ENCODE measurements around the gene TMEM87B.

TMEM87B gene

GRCh38 chr2:112144966-112145365 lies 89.9 kb downstream of the TMEM87B start:
- Mint-ChIP-seq H3K36me3 (no peaks in the 10 kb centered on the region), H3K4me3 (no peak overlapping the region), H3K27me3 (peaks cover 7% of the 10 kb centered on the region), H3K27ac (no peak overlapping the region), H3K9me3 (no peaks in the 10 kb centered on the region), H3K4me1 (peaks cover 3% of the 10 kb centered on the region)

- H3K4me3 Mint-ChIP-seq, result no peak overlapping the region
- H3K27ac Mint-ChIP-seq, result no peak overlapping the region
- no peaks in the 10 kb centered on the region for H3K36me3 Mint-ChIP-seq
- peaks cover 3% of the 10 kb centered on the region for H3K4me1 Mint-ChIP-seq
- H3K9me3 Mint-ChIP-seq, result no peaks in the 10 kb centered on the region
- no peaks in the 10 kb centered on the region for H3K27me3 Mint-ChIP-seq
Measured at GRCh38 chr2:112147382-112148168, 92.5 kb downstream of the TMEM87B start.

GRCh38 chr2:112148477-112148876 lies 93.4 kb downstream of the TMEM87B start:
- H3K4me1 Mint-ChIP-seq, result peaks cover 6% of the 10 kb centered on the region

GRCh38 chr2:112149194-112149593 lies 94.1 kb downstream of the TMEM87B start:
- Mint-ChIP-seq H3K9me3 (no peaks in the 10 kb centered on the region), H3K27me3 (no peaks in the 10 kb centered on the region), H3K27ac (no peak overlapping the region), H3K36me3 (no peaks in the 10 kb centered on the region), H3K4me1 (peaks cover 8% of the 10 kb centered on the region), H3K4me3 (no peak overlapping the region)

More at GRCh38 chr2:112148477-112148876, 93.4 kb downstream of the TMEM87B start:
- H3K27me3 Mint-ChIP-seq, result no peaks in the 10 kb centered on the region
- H3K4me3 Mint-ChIP-seq, result no peak overlapping the region
- no peak overlapping the region for H3K27ac Mint-ChIP-seq
- no peaks in the 10 kb centered on the region for H3K9me3 Mint-ChIP-seq
- H3K36me3 Mint-ChIP-seq, result no peaks in the 10 kb centered on the region

GRCh38 chr2:112149866-112150435 lies 94.9 kb downstream of the TMEM87B start:
- Mint-ChIP-seq H3K4me3 (no peak overlapping the region), H3K27me3 (no peaks in the 10 kb centered on the region), H3K36me3 (no peaks in the 10 kb centered on the region), H3K4me1 (peaks cover 16% of the 10 kb centered on the region), H3K9me3 (no peaks in the 10 kb centered on the region), H3K27ac (no peak overlapping the region)

- H3K27ac Mint-ChIP-seq, result no peak overlapping the region
- peaks cover 21% of the 10 kb centered on the region for H3K4me1 Mint-ChIP-seq
- H3K36me3 Mint-ChIP-seq, result no peaks in the 10 kb centered on the region
- no peak overlapping the region for H3K4me3 Mint-ChIP-seq
- no peaks in the 10 kb centered on the region for H3K9me3 Mint-ChIP-seq
- no peaks in the 10 kb centered on the region for H3K27me3 Mint-ChIP-seq
Measured at GRCh38 chr2:112150447-112150846, 95.4 kb downstream of the TMEM87B start.

- Mint-ChIP-seq H3K4me1 (peaks cover 25% of the 10 kb centered on the region), H3K4me3 (no peak overlapping the region), H3K27ac (no peak overlapping the region), H3K9me3 (no peaks in the 10 kb centered on the region), H3K27me3 (no peaks in the 10 kb centered on the region), H3K36me3 (no peaks in the 10 kb centered on the region)
Measured at GRCh38 chr2:112150851-112151250, 95.8 kb downstream of the TMEM87B start.

- H3K9me3 Mint-ChIP-seq, result no peaks in the 10 kb centered on the region
- no peak overlapping the region for H3K27ac Mint-ChIP-seq
- H3K27me3 Mint-ChIP-seq, result no peaks in the 10 kb centered on the region
- peaks cover 29% of the 10 kb centered on the region for H3K4me1 Mint-ChIP-seq
- no peaks in the 10 kb centered on the region for H3K36me3 Mint-ChIP-seq
- no peak overlapping the region for H3K4me3 Mint-ChIP-seq
Measured at GRCh38 chr2:112151271-112151670, 96.2 kb downstream of the TMEM87B start.

- H3K4me3 Mint-ChIP-seq, result no peak overlapping the region
- H3K9me3 Mint-ChIP-seq, result no peaks in the 10 kb centered on the region
- no peaks in the 10 kb centered on the region for H3K27me3 Mint-ChIP-seq
- H3K4me1 Mint-ChIP-seq, result peaks cover 35% of the 10 kb centered on the region
- H3K36me3 Mint-ChIP-seq, result no peaks in the 10 kb centered on the region
- H3K27ac Mint-ChIP-seq, result no peak overlapping the region
Measured at GRCh38 chr2:112151701-112152440, 96.8 kb downstream of the TMEM87B start.

GRCh38 chr2:112152476-112153178 lies 97.6 kb downstream of the TMEM87B start:
- H3K4me3 Mint-ChIP-seq, result no peak overlapping the region
- no peaks in the 10 kb centered on the region for H3K36me3 Mint-ChIP-seq
- H3K27me3 Mint-ChIP-seq, result no peaks in the 10 kb centered on the region
- H3K27ac Mint-ChIP-seq, result no peak overlapping the region
- H3K4me1 Mint-ChIP-seq, result peaks cover 40% of the 10 kb centered on the region
- no peaks in the 10 kb centered on the region for H3K9me3 Mint-ChIP-seq

- no peaks in the 10 kb centered on the region for H3K36me3 Mint-ChIP-seq
- no peaks in the 10 kb centered on the region for H3K9me3 Mint-ChIP-seq
- H3K4me1 Mint-ChIP-seq, result peaks cover 40% of the 10 kb centered on the region
- no peak overlapping the region for H3K27ac Mint-ChIP-seq
- no peak overlapping the region for H3K4me3 Mint-ChIP-seq
- no peaks in the 10 kb centered on the region for H3K27me3 Mint-ChIP-seq
Measured at GRCh38 chr2:112153179-112153490, 98.1 kb downstream of the TMEM87B start.

GRCh38 chr2:112153501-112153900 lies 98.4 kb downstream of the TMEM87B start:
- no peaks in the 10 kb centered on the region for H3K36me3 Mint-ChIP-seq
- H3K4me3 Mint-ChIP-seq, result no peak overlapping the region
- H3K27me3 Mint-ChIP-seq, result no peaks in the 10 kb centered on the region
- no peaks in the 10 kb centered on the region for H3K9me3 Mint-ChIP-seq
- H3K27ac Mint-ChIP-seq, result no peak overlapping the region
- H3K4me1 Mint-ChIP-seq, result peaks cover 40% of the 10 kb centered on the region

- peaks cover 40% of the 10 kb centered on the region for H3K4me1 Mint-ChIP-seq
- H3K4me3 Mint-ChIP-seq, result peak overlapping the region; percentile 30
- no peaks in the 10 kb centered on the region for H3K27me3 Mint-ChIP-seq
- H3K9me3 Mint-ChIP-seq, result no peaks in the 10 kb centered on the region
- H3K36me3 Mint-ChIP-seq, result no peaks in the 10 kb centered on the region
- peak overlapping the region; percentile 72 for H3K27ac Mint-ChIP-seq
Measured at GRCh38 chr2:112154246-112155117, 99.4 kb downstream of the TMEM87B start.

- H3K27ac Mint-ChIP-seq, result peak overlapping the region; percentile 59
- H3K4me3 Mint-ChIP-seq, result peak overlapping the region; percentile 75
- no peaks in the 10 kb centered on the region for H3K9me3 Mint-ChIP-seq
Measured at GRCh38 chr2:112155331-112156151, 100.5 kb downstream of the TMEM87B start.

More at GRCh38 chr2:112155331-112156151, 100.5 kb downstream of the TMEM87B start:
- H3K4me1 Mint-ChIP-seq, result peaks cover 44% of the 10 kb centered on the region
- no peaks in the 10 kb centered on the region for H3K27me3 Mint-ChIP-seq
- H3K36me3 Mint-ChIP-seq, result no peaks in the 10 kb centered on the region

Data from activated naive CD4-positive, alpha-beta T cell treated with anti-CD3 and anti-CD28 coated beads, Interleukin-2, amount 50 U/mL, for 24 hours (primary cell).